ENCODE measurements around the gene PLEKHH1.
"Not testable (repeated sequence)": the region's sequence is repeated elsewhere in the genome, so short reads cannot be mapped to it uniquely, and the experiment has no call there.

The PLEKHH1 gene

DNA sequence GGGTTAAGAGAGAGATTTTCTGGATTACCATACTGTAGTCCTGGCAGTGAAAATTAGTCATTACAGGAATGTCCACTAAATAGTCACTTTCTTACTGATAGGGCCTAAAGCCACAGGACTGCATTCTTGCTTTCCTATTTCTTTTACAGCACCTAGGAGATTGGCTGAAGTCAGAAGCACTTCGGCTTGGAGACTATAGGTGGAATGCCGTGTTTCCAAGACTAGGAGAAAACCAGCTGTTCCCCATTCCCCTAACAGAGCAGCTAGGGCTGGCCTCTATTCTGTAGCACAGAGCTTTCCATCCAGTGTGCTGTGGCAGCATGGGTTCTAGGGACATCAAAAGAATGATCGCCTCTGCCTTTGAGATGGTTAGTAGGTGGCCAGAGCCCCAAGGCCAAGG lies 51.9 kb downstream of the PLEKHH1 start:
- Histone ChIP-seq H3K79me2 (ENCODE audit: control insufficient read depth, low read length) (no peaks in the 10 kb centered on the region), H3K4me3 (ENCODE audit: low read length) (no peak overlapping the region), H3F3A (ENCODE audit: control insufficient read depth, insufficient read depth) (no peaks in the 10 kb centered on the region), H3K27ac (ENCODE audit: low read depth, low read length) (no peak overlapping the region), H3K36me3 (ENCODE audit: control insufficient read depth, low read length) (peaks cover 9% of the 10 kb centered on the region), H3K4me1 (ENCODE audit: control insufficient read depth, low read length) (no peaks in the 10 kb centered on the region), H3K27me3 (ENCODE audit: control insufficient read depth, low read length) (no peaks in the 10 kb centered on the region), H4K20me1 (ENCODE audit: control insufficient read depth, insufficient read depth, low read depth, low read length) (no peaks in the 10 kb centered on the region), H3K9me3 (ENCODE audit: control insufficient read depth, insufficient read depth, low read length) (no peaks in the 10 kb centered on the region), H3K4me2 (ENCODE audit: low read length) (no peak overlapping the region), H3K9me2 (replicated peaks; ENCODE audit: control insufficient read depth, low read length) (no peaks in the 10 kb centered on the region)
- TF ChIP-seq EZH2phosphoT487 (IDR thresholded peaks at IDR 0.05; ENCODE audit: borderline replicate concordance, low read length), result no peak
- TF ChIP-seq, protein P1, sequence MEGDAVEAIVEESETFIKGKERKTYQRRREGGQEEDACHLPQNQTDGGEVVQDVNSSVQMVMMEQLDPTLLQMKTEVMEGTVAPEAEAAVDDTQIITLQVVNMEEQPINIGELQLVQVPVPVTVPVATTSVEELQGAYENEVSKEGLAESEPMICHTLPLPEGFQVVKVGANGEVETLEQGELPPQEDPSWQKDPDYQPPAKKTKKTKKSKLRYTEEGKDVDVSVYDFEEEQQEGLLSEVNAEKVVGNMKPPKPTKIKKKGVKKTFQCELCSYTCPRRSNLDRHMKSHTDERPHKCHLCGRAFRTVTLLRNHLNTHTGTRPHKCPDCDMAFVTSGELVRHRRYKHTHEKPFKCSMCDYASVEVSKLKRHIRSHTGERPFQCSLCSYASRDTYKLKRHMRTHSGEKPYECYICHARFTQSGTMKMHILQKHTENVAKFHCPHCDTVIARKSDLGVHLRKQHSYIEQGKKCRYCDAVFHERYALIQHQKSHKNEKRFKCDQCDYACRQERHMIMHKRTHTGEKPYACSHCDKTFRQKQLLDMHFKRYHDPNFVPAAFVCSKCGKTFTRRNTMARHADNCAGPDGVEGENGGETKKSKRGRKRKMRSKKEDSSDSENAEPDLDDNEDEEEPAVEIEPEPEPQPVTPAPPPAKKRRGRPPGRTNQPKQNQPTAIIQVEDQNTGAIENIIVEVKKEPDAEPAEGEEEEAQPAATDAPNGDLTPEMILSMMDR (IDR thresholded peaks at IDR 0.05; ENCODE audit: low read depth, low read length, poor library complexity, severe bottlenecking), result no peak

DNA sequence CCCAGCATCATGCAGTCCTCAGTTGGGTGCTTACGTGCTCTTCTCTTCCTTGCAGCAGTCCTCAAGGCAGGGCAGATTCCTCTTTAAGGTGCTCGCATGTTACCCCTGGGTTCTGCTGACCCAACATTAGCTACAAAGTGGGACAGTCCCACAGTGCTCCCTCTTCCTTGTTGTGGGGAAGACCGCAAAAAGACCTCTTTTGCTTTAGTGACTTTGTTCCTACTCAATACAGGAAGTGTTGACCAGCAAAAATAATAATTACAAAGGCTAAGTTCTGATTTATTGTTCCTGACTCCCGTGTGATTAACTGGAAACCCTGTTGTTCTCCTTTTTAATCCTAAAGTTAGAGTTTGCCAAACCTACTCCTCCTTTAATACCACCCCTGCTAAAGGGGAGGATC lies 53.3 kb downstream of the PLEKHH1 start:
- H3K79me2 ChIP-seq (ENCODE audit: control insufficient read depth, low read length), result no peaks in the 10 kb centered on the region
- no peaks in the 10 kb centered on the region for H3F3A ChIP-seq (ENCODE audit: control insufficient read depth, insufficient read depth)
- no peaks in the 10 kb centered on the region for H3K4me1 ChIP-seq (ENCODE audit: control insufficient read depth, low read length)
- no peak overlapping the region for H3K4me2 ChIP-seq (ENCODE audit: low read length)
- H3K27ac ChIP-seq (ENCODE audit: low read depth, low read length), result no peak overlapping the region
- no peaks in the 10 kb centered on the region for H3K9me2 ChIP-seq (replicated peaks; ENCODE audit: control insufficient read depth, low read length)
- H3K27me3 ChIP-seq (ENCODE audit: control insufficient read depth, low read length), result no peaks in the 10 kb centered on the region
- H3K9me3 ChIP-seq (ENCODE audit: control insufficient read depth, insufficient read depth, low read length), result no peaks in the 10 kb centered on the region
- H4K20me1 ChIP-seq (ENCODE audit: control insufficient read depth, insufficient read depth, low read depth, low read length), result no peaks in the 10 kb centered on the region
- H3K36me3 ChIP-seq (ENCODE audit: control insufficient read depth, low read length), result peaks cover 13% of the 10 kb centered on the region
- TF ChIP-seq EZH2phosphoT487 (IDR thresholded peaks at IDR 0.05; ENCODE audit: borderline replicate concordance, low read length), result no peak
- TF ChIP-seq, protein P1 (IDR thresholded peaks at IDR 0.05; ENCODE audit: low read depth, low read length, poor library complexity, severe bottlenecking), result no peak
- H3K4me3 ChIP-seq (ENCODE audit: low read length), result no peak overlapping the region

DNA sequence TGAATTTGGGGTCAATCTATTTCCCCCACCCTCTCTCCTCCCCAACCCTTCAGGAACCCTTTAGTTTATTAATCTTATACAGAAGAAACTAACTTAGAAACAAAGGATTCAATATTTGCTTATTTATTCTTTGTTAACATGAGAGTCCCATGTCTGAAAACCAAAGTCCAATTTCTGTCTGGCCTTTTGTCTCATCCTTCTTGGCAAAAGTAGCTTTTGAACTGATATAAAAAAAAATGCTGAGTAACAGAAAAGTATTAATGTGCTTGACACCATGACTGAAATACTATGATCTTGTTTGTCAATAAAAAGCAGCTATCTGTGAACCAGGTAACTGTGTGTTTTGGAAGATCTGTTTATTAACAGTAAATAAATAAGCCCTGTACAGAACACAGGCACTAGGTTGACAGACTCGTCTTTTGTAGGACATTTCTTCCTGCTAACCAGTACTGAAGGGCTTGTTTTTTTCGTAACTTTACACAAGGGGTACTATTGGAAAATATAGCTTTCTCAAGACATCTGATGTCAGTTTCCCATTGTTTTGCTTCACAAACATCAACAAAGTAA lies 56.2 kb downstream of the PLEKHH1 start:
- H3F3A ChIP-seq (ENCODE audit: control insufficient read depth, insufficient read depth), result no peaks in the 10 kb centered on the region
- no peaks in the 10 kb centered on the region for H3K27me3 ChIP-seq (ENCODE audit: control insufficient read depth, low read length)
- H3K4me3 ChIP-seq (ENCODE audit: low read length), result no peak overlapping the region
- H3K9me2 ChIP-seq (replicated peaks; ENCODE audit: control insufficient read depth, low read length), result no peaks in the 10 kb centered on the region
- no peaks in the 10 kb centered on the region for H3K4me1 ChIP-seq (ENCODE audit: control insufficient read depth, low read length)
- TF ChIP-seq, protein P1 (IDR thresholded peaks at IDR 0.05; ENCODE audit: low read depth, low read length, poor library complexity, severe bottlenecking), result no peak
- TF ChIP-seq EZH2phosphoT487 (IDR thresholded peaks at IDR 0.05; ENCODE audit: borderline replicate concordance, low read length), result no peak
- no peaks in the 10 kb centered on the region for H3K9me3 ChIP-seq (ENCODE audit: control insufficient read depth, insufficient read depth, low read length)
- H3K79me2 ChIP-seq (ENCODE audit: control insufficient read depth, low read length), result no peaks in the 10 kb centered on the region
- no peak overlapping the region for H3K27ac ChIP-seq (ENCODE audit: low read depth, low read length)
- H3K36me3 ChIP-seq (ENCODE audit: control insufficient read depth, low read length), result peaks cover 24% of the 10 kb centered on the region
- H3K4me2 ChIP-seq (ENCODE audit: low read length), result no peak overlapping the region
- no peaks in the 10 kb centered on the region for H4K20me1 ChIP-seq (ENCODE audit: control insufficient read depth, insufficient read depth, low read depth, low read length)

- H3K4me3 ChIP-seq (ENCODE audit: low read length); H3F3A ChIP-seq (ENCODE audit: control insufficient read depth, insufficient read depth); H3K4me1 ChIP-seq (ENCODE audit: control insufficient read depth, low read length); H3K9me3 ChIP-seq (ENCODE audit: control insufficient read depth, insufficient read depth, low read length); H3K27me3 ChIP-seq (ENCODE audit: control insufficient read depth, low read length); H4K20me1 ChIP-seq (ENCODE audit: control insufficient read depth, insufficient read depth, low read depth, low read length); H3K4me2 ChIP-seq (ENCODE audit: low read length); H3K9me2 ChIP-seq (replicated peaks; ENCODE audit: control insufficient read depth, low read length); H3K27ac ChIP-seq (ENCODE audit: low read depth, low read length): not testable (repeated sequence)
- Histone ChIP-seq H3K36me3 (ENCODE audit: control insufficient read depth, low read length) (peaks cover 21% of the 10 kb centered on the region), H3K79me2 (ENCODE audit: control insufficient read depth, low read length) (peaks cover 16% of the 10 kb centered on the region)
Observed at GRCh38 chr14:67593650-67594049, 60.6 kb downstream of the PLEKHH1 start.

Data from DOHH2 (cell line).